Muscle layer of colon (tissue), 2 donors: ENCODE results near the gene SAMD4A.

Experiments used
- H3K27ac ChIP-seq: one replicate; pipeline ENCODE4 v1.7.0; 2013; ENCODE audit warnings: low read depth, mild to moderate bottlenecking, low read length, moderate library complexity
- H3K27me3 ChIP-seq, 2 donors: one replicate each; pipeline ENCODE4 v1.7.0; 2013; ENCODE audit warnings: low read length in 2 of 2, mild to moderate bottlenecking in 2 of 2; ENCODE audit not compliant: insufficient read depth in 2 of 2, control insufficient read depth in 1 of 2
- H3K36me3 ChIP-seq: one replicate; pipeline ENCODE4 v1.7.0; 2013; ENCODE audit warnings: mild to moderate bottlenecking, low read length; ENCODE audit not compliant: insufficient read depth
- H3K4me1 ChIP-seq: one replicate; pipeline ENCODE4 v1.7.0; 2013; ENCODE audit warnings: mild to moderate bottlenecking, low read length; ENCODE audit not compliant: insufficient read depth
- H3K4me3 ChIP-seq, 2 donors: one replicate each; pipeline ENCODE4 v1.7.0; 2013; ENCODE audit warnings: low read length in 2 of 2, low read depth in 1 of 2, mild to moderate bottlenecking in 1 of 2, moderate library complexity in 1 of 2
- H3K9ac ChIP-seq: one replicate; pipeline ENCODE4 v1.7.0; 2013; ENCODE audit warnings: low read length
- H3K9me3 ChIP-seq: one replicate; pipeline ENCODE4 v1.7.0; 2013; ENCODE audit warnings: mild to moderate bottlenecking, low read length
- donor health status: abdominal sarcoma.
- donor health status: Adenocarcinoma of cecum.

The SAMD4A gene

GRCh38 chr14:54700717-54701116 lies 133.8 kb downstream of the SAMD4A start:
- H3K9ac ChIP-seq = no peak overlapping the region
- H3K27me3 ChIP-seq = no peaks in the 10 kb centered on the region
- H3K36me3 ChIP-seq = peaks cover 7% of the 10 kb centered on the region
- no peak overlapping the region for H3K27ac ChIP-seq
- no peaks in the 10 kb centered on the region for H3K9me3 ChIP-seq
- peaks cover 29% of the 10 kb centered on the region for H3K4me1 ChIP-seq
- no peak overlapping the region for H3K4me3 ChIP-seq

GRCh38 chr14:54702014-54702491 lies 135.1 kb downstream of the SAMD4A start:
- Histone ChIP-seq H3K4me1 (peaks cover 29% of the 10 kb centered on the region), H3K36me3 (peaks cover 7% of the 10 kb centered on the region), H3K27ac (no peak overlapping the region), H3K9ac (no peak overlapping the region), H3K9me3 (no peaks in the 10 kb centered on the region), H3K27me3 (no peaks in the 10 kb centered on the region), H3K4me3 (no peak overlapping the region)

- Histone ChIP-seq H3K27ac (no peak overlapping the region), H3K4me3 (no peak overlapping the region), H3K9ac (no peak overlapping the region), H3K9me3 (no peaks in the 10 kb centered on the region), H3K36me3 (peaks cover 7% of the 10 kb centered on the region), H3K27me3 (no peaks in the 10 kb centered on the region), H3K4me1 (peaks cover 32% of the 10 kb centered on the region)
Measured at GRCh38 chr14:54702492-54702891, 135.6 kb downstream of the SAMD4A start.

- Histone ChIP-seq H3K27ac (no peak overlapping the region), H3K36me3 (peaks cover 7% of the 10 kb centered on the region), H3K9me3 (no peaks in the 10 kb centered on the region), H3K4me3 (no peak overlapping the region), H3K4me1 (peaks cover 38% of the 10 kb centered on the region), H3K9ac (no peak overlapping the region), H3K27me3 (no peaks in the 10 kb centered on the region)
Measured at GRCh38 chr14:54703082-54703481, 136.2 kb downstream of the SAMD4A start.

GRCh38 chr14:54703724-54704123 lies 136.8 kb downstream of the SAMD4A start:
- H3K9ac ChIP-seq = no peak overlapping the region
- H3K27ac ChIP-seq = no peak overlapping the region
- H3K27me3 ChIP-seq = no peaks in the 10 kb centered on the region
- peaks cover 37% of the 10 kb centered on the region for H3K4me1 ChIP-seq
- peaks cover 7% of the 10 kb centered on the region for H3K36me3 ChIP-seq
- H3K4me3 ChIP-seq = no peak overlapping the region
- H3K9me3 ChIP-seq = no peaks in the 10 kb centered on the region

GRCh38 chr14:54704768-54705167 lies 137.8 kb downstream of the SAMD4A start:
- no peak overlapping the region for H3K9ac ChIP-seq
- H3K27ac ChIP-seq = no peak overlapping the region
- no peaks in the 10 kb centered on the region for H3K9me3 ChIP-seq
- no peaks in the 10 kb centered on the region for H3K27me3 ChIP-seq
- no peak overlapping the region for H3K4me3 ChIP-seq
- peaks cover 28% of the 10 kb centered on the region for H3K4me1 ChIP-seq
- peaks cover 7% of the 10 kb centered on the region for H3K36me3 ChIP-seq

- Histone ChIP-seq H3K4me3 (no peak overlapping the region), H3K27ac (no peak overlapping the region), H3K9me3 (no peaks in the 10 kb centered on the region), H3K36me3 (peaks cover 7% of the 10 kb centered on the region), H3K27me3 (no peaks in the 10 kb centered on the region), H3K4me1 (peaks cover 32% of the 10 kb centered on the region), H3K9ac (no peak overlapping the region)
Measured at GRCh38 chr14:54706769-54707168, 139.8 kb downstream of the SAMD4A start.

- H3K9me3 ChIP-seq = no peaks in the 10 kb centered on the region
- H3K4me1 ChIP-seq = peaks cover 44% of the 10 kb centered on the region
- H3K27ac ChIP-seq = no peak overlapping the region
- H3K27me3 ChIP-seq = no peaks in the 10 kb centered on the region
- no peak overlapping the region for H3K4me3 ChIP-seq
- H3K36me3 ChIP-seq = no peaks in the 10 kb centered on the region
- H3K9ac ChIP-seq = no peak overlapping the region
Measured at GRCh38 chr14:54708161-54708560, 141.2 kb downstream of the SAMD4A start.

- Histone ChIP-seq H3K27me3 (no peaks in the 10 kb centered on the region), H3K27ac (no peak overlapping the region), H3K4me1 (peaks cover 46% of the 10 kb centered on the region), H3K9ac (no peak overlapping the region), H3K4me3 (no peak overlapping the region), H3K9me3 (no peaks in the 10 kb centered on the region), H3K36me3 (no peaks in the 10 kb centered on the region)
Measured at GRCh38 chr14:54708982-54709381, 142.1 kb downstream of the SAMD4A start.

- no peak overlapping the region for H3K4me3 ChIP-seq
- H3K9me3 ChIP-seq = no peaks in the 10 kb centered on the region
- no peak overlapping the region for H3K27ac ChIP-seq
- no peaks in the 10 kb centered on the region for H3K27me3 ChIP-seq
- no peak overlapping the region for H3K9ac ChIP-seq
- H3K36me3 ChIP-seq = no peaks in the 10 kb centered on the region
- peaks cover 46% of the 10 kb centered on the region for H3K4me1 ChIP-seq
Measured at GRCh38 chr14:54709444-54709843, 142.5 kb downstream of the SAMD4A start.

GRCh38 chr14:54709867-54710266 lies 142.9 kb downstream of the SAMD4A start:
- no peak overlapping the region for H3K9ac ChIP-seq
- no peaks in the 10 kb centered on the region for H3K9me3 ChIP-seq
- no peaks in the 10 kb centered on the region for H3K27me3 ChIP-seq
- H3K36me3 ChIP-seq = no peaks in the 10 kb centered on the region
- no peak overlapping the region for H3K27ac ChIP-seq
- no peak overlapping the region for H3K4me3 ChIP-seq
- peaks cover 46% of the 10 kb centered on the region for H3K4me1 ChIP-seq

- Histone ChIP-seq H3K27ac (no peak overlapping the region), H3K9me3 (no peaks in the 10 kb centered on the region), H3K4me3 (no peak overlapping the region), H3K27me3 (no peaks in the 10 kb centered on the region), H3K9ac (no peak overlapping the region), H3K4me1 (peaks cover 46% of the 10 kb centered on the region), H3K36me3 (no peaks in the 10 kb centered on the region)
Measured at GRCh38 chr14:54711312-54711711, 144.4 kb downstream of the SAMD4A start.
